HCT116 (cell line): Measurements from ENCODE around the gene TMEM244. TPM values are rescaled to one million over a fixed set of nuclear protein-coding genes. Genes with fewer than 3 reads are reported as not detected.

Source experiments
- ATAC-seq: fragments of 200-7000 bp; cut with Tn5 transposase; 2 replicates; pipeline ENCODE4 v1.9.1; 2020; ENCODE audit warnings: mild to moderate bottlenecking, moderate library complexity
- BruUV-seq: library from RNA; stranded (reverse); fragments of 400-500 nt; replicated peaks from 2 replicates; lab custom pipeline; 2021; lab: Mats Ljungman, UMichigan
- CTCF ChIA-PET: fragments of 300-600 bp; sonication (Branson Sonifier 250); formaldehyde crosslinking; loops from one replicate; lab custom pipeline; 2021; ENCODE audit warnings: antibody characterized with exemption; lab: Charles Lee
- POLR2A ChIA-PET: fragments of 300-600, 350-600 bp; sonication (Branson Sonifier 250); formaldehyde crosslinking; loops from one replicate; lab custom pipeline; 2021; ENCODE audit warnings: antibody characterized with exemption; lab: Charles Lee
- RAD21 ChIA-PET, 2 experiments: fragments of 300-600 bp; sonication (Branson Sonifier 250); formaldehyde crosslinking; loops; one replicate each; lab custom pipeline; 2023; ENCODE audit warnings: low total read pairs in 2 of 2; ENCODE audit not compliant: uncharacterized antibody in 2 of 2, unreplicated experiment in 2 of 2, low non-redundant PET in 1 of 2; lab: Charles Lee
- DNase-seq: peaks from one replicate; pipeline ENCODE4 v3.0.0-alpha.2; 2010; ENCODE audit warnings: low read depth, low spot score
- H2AFZ ChIP-seq: fragments of 200-600 bp; shearing (Covaris generic), sonication (generic); 2 replicates; pipeline ENCODE4 v1.6.1; 2017; ENCODE audit warnings: low read depth, mixed run types, mixed read lengths, antibody characterized with exemption, low read length; ENCODE audit not compliant: poor library complexity, severe bottlenecking
- H3K27ac ChIP-seq: 2 replicates; pipeline ENCODE4 v1.5.1; 2012; ENCODE audit warnings: low read depth, low read length
- H3K27me3 ChIP-seq: fragments of 200-600 bp; sonication (generic); 2 replicates; pipeline ENCODE4 v1.6.1; 2016; ENCODE audit warnings: mixed run types, low read length, mixed read lengths; ENCODE audit not compliant: insufficient read depth
- H3K36me3 ChIP-seq, 2 experiments: fragments of 200-500 bp in 1 of 2; fragments of 200-600 bp in 1 of 2; sonication (Bioruptor generic) in 1 of 2; sonication (generic) in 1 of 2; 2 replicates each; pipeline versions ENCODE4 v1.5.1 to v1.6.1; 2014 to 2016; ENCODE audit warnings: low read length in 2 of 2, inconsistent platforms in 1 of 2, mixed read lengths in 1 of 2, mixed run types in 1 of 2; ENCODE audit not compliant: insufficient read depth in 2 of 2, control insufficient read depth in 1 of 2
- H3K4me1 ChIP-seq, 2 experiments: fragments of 200-600 bp in 1 of 2; sonication (generic) in 1 of 2; 2 replicates each; pipeline versions ENCODE4 v1.5.1 to v1.6.1; 2012 to 2017; ENCODE audit warnings: low read length in 2 of 2, inconsistent platforms in 1 of 2, mild to moderate bottlenecking in 1 of 2, mixed read lengths in 1 of 2, mixed run types in 1 of 2, moderate library complexity in 1 of 2; ENCODE audit not compliant: insufficient read depth in 2 of 2, control insufficient read depth in 1 of 2
- H3K4me2 ChIP-seq: fragments of 200-600 bp; sonication (generic); 2 replicates; pipeline ENCODE4 v1.6.1; 2017; ENCODE audit warnings: mixed run types, low read length, mixed read lengths
- H3K4me3 ChIP-seq, 2 experiments: fragments of 200-600 bp in 1 of 2; sonication (generic) in 1 of 2; replicated peaks in 1 of 2; 2 replicates each; pipeline ENCODE4 v1.5.1; 2011 to 2016; ENCODE audit warnings: low read length in 2 of 2, control low read depth in 1 of 2, low read depth in 1 of 2, mild to moderate bottlenecking in 1 of 2, mixed read lengths in 1 of 2, mixed run types in 1 of 2
- H3K79me2 ChIP-seq: fragments of 200-600 bp; sonication (generic); 2 replicates; pipeline ENCODE4 v1.6.1; 2017; ENCODE audit warnings: mild to moderate bottlenecking, mixed run types, low read length, moderate library complexity, mixed read lengths; ENCODE audit not compliant: insufficient read depth
- H3K9ac ChIP-seq: fragments of 200-600 bp; sonication (generic); 2 replicates; pipeline ENCODE4 v1.6.1; 2016; ENCODE audit warnings: low read length, mixed read lengths
- H3K9me2 ChIP-seq: fragments of 200-600 bp; sonication (generic), shearing (Covaris generic); 2 replicates; pipeline ENCODE4 v1.6.1; 2017; ENCODE audit warnings: mixed run types, mild to moderate bottlenecking, moderate library complexity; ENCODE audit not compliant: insufficient read depth
- H3K9me3 ChIP-seq, 2 experiments: fragments of 200-500 bp in 1 of 2; fragments of 200-600 bp in 1 of 2; sonication (Bioruptor generic) in 1 of 2; sonication (generic) in 1 of 2; 2 replicates each; pipeline ENCODE4 v1.6.1; 2014 to 2017; ENCODE audit warnings: low read length in 2 of 2, mixed read lengths in 2 of 2, inconsistent platforms in 1 of 2, low read depth in 1 of 2, mild to moderate bottlenecking in 1 of 2, mixed run types in 1 of 2, moderate library complexity in 1 of 2; ENCODE audit not compliant: control insufficient read depth in 1 of 2, insufficient read depth in 1 of 2
- H4K20me1 ChIP-seq: fragments of 200-600 bp; sonication (generic), shearing (Covaris generic); 2 replicates; pipeline ENCODE4 v1.6.1; 2017; ENCODE audit warnings: mixed run types, mild to moderate bottlenecking, moderate library complexity; ENCODE audit not compliant: insufficient read depth
- ATF3 ChIP-seq: IDR thresholded peaks from 2 replicates; pipeline ENCODE4 v1.6.1; 2012
- CTCF ChIP-seq, 3 experiments: fragments of 200-600 bp in 1 of 3; sonication (generic) in 1 of 3; IDR thresholded peaks in 2 of 3; conservative IDR thresholded peaks in 1 of 3; 2 replicates each; pipeline ENCODE4 v1.5.1; 2012 to 2017; ENCODE audit warnings: low read depth in 2 of 3, low read length in 2 of 3, antibody characterized with exemption in 1 of 3, borderline replicate concordance in 1 of 3, control low read depth in 1 of 3, mild to moderate bottlenecking in 1 of 3, mixed read lengths in 1 of 3, mixed run types in 1 of 3, moderate library complexity in 1 of 3; ENCODE audit not compliant: insufficient read depth in 1 of 3
- EGR1 ChIP-seq: IDR thresholded peaks from 2 replicates; pipeline ENCODE4 v1.6.1; 2012; ENCODE audit warnings: low read depth
- ELF1 ChIP-seq: IDR thresholded peaks from 2 replicates; pipeline ENCODE4 v1.6.1; 2012; ENCODE audit warnings: low read depth, borderline replicate concordance
- EZH2 ChIP-seq: fragments of 200-600 bp; sonication (generic); IDR thresholded peaks from 2 replicates; pipeline ENCODE4 v1.6.1; 2017; ENCODE audit warnings: antibody characterized with exemption, mixed run types
- EZH2phosphoT487 ChIP-seq: fragments of 200-600 bp; IDR thresholded peaks from 2 replicates; pipeline ENCODE4 v1.6.1; 2018; ENCODE audit warnings: antibody characterized with exemption, borderline replicate concordance
- FOSL1 ChIP-seq: IDR thresholded peaks from 2 replicates; pipeline ENCODE4 v1.6.1; 2012; ENCODE audit warnings: low read depth
- MAX ChIP-seq: IDR thresholded peaks from 2 replicates; pipeline ENCODE4 v1.6.1; 2012
- POLR2A ChIP-seq: IDR thresholded peaks from 2 replicates; pipeline ENCODE4 v1.7.0; 2011; ENCODE audit warnings: borderline replicate concordance; ENCODE audit not compliant: insufficient read depth, insufficient read length; ENCODE audit errors: extremely low read depth
- POLR2AphosphoS5 ChIP-seq: IDR thresholded peaks from 2 replicates; pipeline ENCODE4 v1.6.1; 2011; ENCODE audit warnings: mild to moderate bottlenecking, low read depth, low read length, moderate library complexity
- RAD21 ChIP-seq: IDR thresholded peaks from 2 replicates; pipeline ENCODE4 v1.6.1; 2012; ENCODE audit warnings: low read depth, mild to moderate bottlenecking
- REST ChIP-seq: IDR thresholded peaks from 2 replicates; pipeline ENCODE4 v1.6.1; 2012; ENCODE audit warnings: low read depth
- SIN3A ChIP-seq: IDR thresholded peaks from 2 replicates; pipeline ENCODE4 v1.6.1; 2012; ENCODE audit warnings: low read depth
- SP1 ChIP-seq: IDR thresholded peaks from 2 replicates; pipeline ENCODE4 v1.6.1; 2012; ENCODE audit warnings: low read depth
- SRF ChIP-seq: IDR thresholded peaks from 2 replicates; pipeline ENCODE4 v1.6.1; 2012; ENCODE audit warnings: low read depth
- TCF7L2 ChIP-seq: IDR thresholded peaks from 2 replicates; pipeline ENCODE4 v1.7.0; 2011; ENCODE audit warnings: borderline replicate concordance, inconsistent platforms; ENCODE audit not compliant: insufficient read depth, insufficient read length; ENCODE audit errors: extremely low read depth
- YY1 ChIP-seq: IDR thresholded peaks from 2 replicates; pipeline ENCODE4 v1.6.1; 2011; ENCODE audit warnings: low read length, low read depth, moderate library complexity, mild to moderate bottlenecking; ENCODE audit not compliant: insufficient replicate concordance; ENCODE audit errors: extremely low read depth
- ZBTB33 ChIP-seq: IDR thresholded peaks from 2 replicates; pipeline ENCODE4 v1.6.1; 2011; ENCODE audit warnings: mild to moderate bottlenecking, low read length, moderate library complexity; ENCODE audit not compliant: insufficient replicate concordance; ENCODE audit errors: extremely low read depth
- ZFX ChIP-seq: fragments of 450-650 bp; IDR thresholded peaks from 2 replicates; pipeline ENCODE4 v1.6.1; 2017
- intact Hi-C: fragments of 100-400 bp; cut with micrococcal nuclease; formaldehyde crosslinking; loops from 2 replicates; pipeline ENCODE4 v1.10.0; 2022
- total RNA-seq: library from RNA; stranded (reverse); gene quantifications from one replicate; pipeline ENCODE4 v1.2.1, GENCODE V29; 2021; ENCODE audit not compliant: unreplicated experiment

TMEM244 gene
- total RNA-seq, 1 experiment from 2014 or later = not detected

GRCh38 chr6:129884211-129884610 lies 23.1 kb upstream of the TMEM244 start:
- no TSS peak for BruUV-seq
- Histone ChIP-seq H3K4me1 (peaks cover under 1 to 5% of the 10 kb centered on the region in 2 experiments), H3K27me3 (no peaks in the 10 kb centered on the region), H3K4me2 (no peak overlapping the region), H3K4me3 (no peak overlapping the region), H2AFZ (peak overlapping the region; percentile 39), H3K27ac (no peak overlapping the region), H3K79me2 (no peaks in the 10 kb centered on the region), H4K20me1 (no peaks in the 10 kb centered on the region), H3K36me3 (no peaks in the 10 kb centered on the region), H3K9ac (no peak overlapping the region), H3K9me3 (no peaks in the 10 kb centered on the region), H3K9me2 (no peaks in the 10 kb centered on the region)
- CTCF ChIA-PET = no interaction called here
- intact Hi-C loops = no loop called here
- DNase-seq (no peak), ATAC-seq (no peak)
- TF ChIP-seq EZH2phosphoT487 (no peak), TCF7L2 (no peak), ELF1 (no peak), POLR2AphosphoS5 (no peak), YY1 (no peak), POLR2A (no peak), ZFX (no peak), ZBTB33 (no peak), FOSL1 (no peak), EGR1 (no peak), ATF3 (no peak), SP1 (no peak), RAD21 (no peak), CTCF (IDR thresholded peaks at IDR 0.05 in 2 of 3, conservative IDR thresholded peaks at IDR 0.05 in 1 of 3; ENCODE audit: borderline replicate concordance in 1 of 3, insufficient read depth in 1 of 3, low read depth in 2 of 3, low read length in 2 of 3) (no peak), REST (no peak), SRF (no peak), EZH2 (no peak), SIN3A (no peak), MAX (no peak)
- POLR2A ChIA-PET = interaction anchor here (1.3 kb wide), 1 partner anchor 12 kb away, joined by 3 read pairs; no protein-coding TSS in a partner anchor
- RAD21 ChIA-PET = no interaction called here
